Neuronal stem cell (in vitro differentiated cells): ENCODE results near the gene MRGPRE.
A peak's percentile ranks its signal among the peaks of the same experiment; 100 is the strongest.

Source experiments
- DNase-seq: peaks from one replicate; pipeline ENCODE4 v3.0.0-alpha.2; 2013; ENCODE audit warnings: low spot score
- H2AFZ ChIP-seq: one replicate; pipeline ENCODE4 v1.6.1; 2013; ENCODE audit warnings: mild to moderate bottlenecking, low read length, inconsistent platforms
- H2AK5ac ChIP-seq: 2 replicates; pipeline ENCODE4 v1.6.1; 2013; ENCODE audit warnings: low read depth, mild to moderate bottlenecking, inconsistent platforms, low read length, moderate library complexity, mixed read lengths
- H2BK120ac ChIP-seq: 2 replicates; pipeline ENCODE4 v1.6.1; 2013; ENCODE audit warnings: low read depth, mild to moderate bottlenecking, inconsistent platforms, low read length, moderate library complexity, mixed read lengths
- H2BK12ac ChIP-seq: one replicate; pipeline ENCODE4 v1.6.1; 2013; ENCODE audit warnings: low read length, inconsistent platforms
- H2BK15ac ChIP-seq: 2 replicates; pipeline ENCODE4 v1.6.1; 2013; ENCODE audit warnings: mild to moderate bottlenecking, low read length, inconsistent platforms, mixed read lengths
- H2BK5ac ChIP-seq: one replicate; pipeline ENCODE4 v1.6.1; 2013; ENCODE audit warnings: inconsistent platforms, mild to moderate bottlenecking, low read length, moderate library complexity
- H3K14ac ChIP-seq: one replicate; pipeline ENCODE4 v1.6.1; 2013; ENCODE audit warnings: low read length, inconsistent platforms
- H3K18ac ChIP-seq: 2 replicates; pipeline ENCODE4 v1.6.1; 2013; ENCODE audit warnings: low read length, inconsistent platforms
- H3K23ac ChIP-seq: 2 replicates; pipeline ENCODE4 v1.6.1; 2013; ENCODE audit warnings: low read depth, mild to moderate bottlenecking, mixed read lengths, low read length, inconsistent platforms; ENCODE audit not compliant: poor library complexity
- H3K27ac ChIP-seq: replicated peaks from 3 replicates; pipeline ENCODE4 v1.5.1; 2013; ENCODE audit warnings: low read length, inconsistent platforms
- H3K27me3 ChIP-seq, 3 experiments: 2 replicates each; pipeline ENCODE4 v1.6.1; 2013; ENCODE audit warnings: low read length in 3 of 3, mild to moderate bottlenecking in 2 of 3, inconsistent platforms in 1 of 3, low read depth in 1 of 3, mixed read lengths in 1 of 3, moderate library complexity in 1 of 3; ENCODE audit not compliant: control insufficient read depth in 3 of 3, insufficient read depth in 3 of 3
- H3K36me3 ChIP-seq, 2 donors: replicated peaks in 1 of 2; 2 replicates each; pipeline ENCODE4 v1.6.1; 2013; ENCODE audit warnings: low read length in 2 of 2; ENCODE audit not compliant: control insufficient read depth in 2 of 2, insufficient read depth in 2 of 2
- H3K4ac ChIP-seq: 2 replicates; pipeline ENCODE4 v1.6.1; 2013; ENCODE audit warnings: inconsistent platforms, mild to moderate bottlenecking, low read length, moderate library complexity
- H3K4me1 ChIP-seq, 2 donors: 1 replicate in 1 of 2; 2 replicates in 1 of 2; pipeline ENCODE4 v1.6.1; 2013; ENCODE audit warnings: low read length in 2 of 2, low read depth in 1 of 2; ENCODE audit not compliant: control insufficient read depth in 2 of 2, insufficient read depth in 1 of 2
- H3K4me2 ChIP-seq: one replicate; pipeline ENCODE4 v1.6.1; 2013; ENCODE audit warnings: mild to moderate bottlenecking, low read length, inconsistent platforms; ENCODE audit not compliant: insufficient read depth, poor library complexity, severe bottlenecking
- H3K4me3 ChIP-seq, 2 donors: 2 replicates each; pipeline ENCODE4 v1.5.1; 2013; ENCODE audit warnings: low read length in 2 of 2, mild to moderate bottlenecking in 2 of 2, inconsistent platforms in 1 of 2, moderate library complexity in 1 of 2
- H3K79me1 ChIP-seq: one replicate; pipeline ENCODE4 v1.6.1; 2013; ENCODE audit warnings: low read depth, mild to moderate bottlenecking, inconsistent platforms, low read length, moderate library complexity
- H3K9ac ChIP-seq: one replicate; pipeline ENCODE4 v1.6.1; 2013; ENCODE audit warnings: mild to moderate bottlenecking, low read depth, low read length, inconsistent platforms; ENCODE audit not compliant: poor library complexity
- H3K9me3 ChIP-seq, 2 donors: replicated peaks in 1 of 2; 2 replicates each; pipeline versions ENCODE3 to v1.6.1; 2013; ENCODE audit warnings: low read length in 2 of 2, mild to moderate bottlenecking in 2 of 2, inconsistent platforms in 1 of 2, low read depth in 1 of 2, mixed read lengths in 1 of 2, moderate library complexity in 1 of 2; ENCODE audit not compliant: control insufficient read depth in 2 of 2, insufficient read depth in 1 of 2
- H4K8ac ChIP-seq: one replicate; pipeline ENCODE4 v1.6.1; 2013; ENCODE audit warnings: low read depth, mild to moderate bottlenecking, inconsistent platforms, low read length, moderate library complexity
- H4K91ac ChIP-seq: one replicate; pipeline ENCODE4 v1.6.1; 2013; ENCODE audit warnings: low read length, low read depth, mild to moderate bottlenecking, inconsistent platforms; ENCODE audit not compliant: poor library complexity
- WGBS, 2 donors: extraction: QIAGEN DNeasy Blood & Tissue Kit; methylation state at CpG; one replicate each; pipeline ENCODE4 v1.1.7; 2013; ENCODE audit warnings: missing lambda C conversion rate in 2 of 2, mixed read lengths in 1 of 2; ENCODE audit not compliant: insufficient read length in 2 of 2, insufficient replicate concordance in 1 of 2; ENCODE audit errors: extremely low coverage in 2 of 2; 5-methylcytosine and 5-hydroxymethylcytosine counted together

The MRGPRE gene

DNA sequence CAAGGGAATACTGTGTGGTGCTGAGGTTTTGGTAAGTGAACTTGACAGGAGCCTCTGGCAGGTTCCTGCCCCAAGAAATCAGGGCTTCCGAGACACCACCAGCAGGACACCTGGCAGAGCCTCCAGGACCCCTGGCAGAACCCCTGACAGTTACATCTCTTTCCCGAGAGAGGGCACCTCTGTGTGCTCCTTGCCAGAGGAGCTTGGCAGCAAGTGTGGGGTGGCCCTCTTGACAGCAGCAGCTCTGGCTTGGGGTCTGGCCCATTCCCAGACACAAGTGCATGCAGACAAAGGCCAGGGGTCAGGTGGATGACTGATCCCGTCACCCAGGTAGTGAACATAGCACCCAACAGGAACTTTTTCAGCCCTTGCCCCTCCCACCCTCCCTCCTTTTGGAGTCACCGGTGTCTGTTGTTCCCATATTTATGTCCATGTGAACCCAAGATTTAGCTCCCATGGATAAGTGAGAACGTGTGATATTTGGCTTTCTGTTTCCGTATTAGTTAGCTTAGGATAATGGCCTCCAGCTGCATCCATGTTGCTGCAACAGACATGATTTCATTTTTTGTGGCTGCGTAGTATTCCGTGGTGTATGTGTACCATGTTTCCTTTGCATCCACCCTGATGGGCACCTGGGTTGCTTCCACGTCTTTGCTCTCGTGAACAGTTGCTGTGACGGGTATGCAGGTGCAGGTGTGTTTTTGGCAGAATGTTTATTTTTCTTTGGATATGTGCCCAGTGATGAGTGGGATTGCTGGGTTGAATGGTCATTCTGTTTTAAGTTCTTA, 45.9 kb downstream of the MRGPRE start:
- Histone ChIP-seq H3K4me2 (no peak overlapping the region), H3K36me3 (no peaks in the 10 kb centered on the region), H3K9me3 (no peaks in the 10 kb centered on the region), H4K91ac (no peak overlapping the region), H3K4me1 (peaks cover 6 to 11% of the 10 kb centered on the region in 2 donors), H3K4ac (no peak overlapping the region), H3K9ac (peak overlapping the region; percentile 56), H4K8ac (no peak overlapping the region), H3K18ac (no peak overlapping the region), H3K14ac (no peak overlapping the region), H3K79me1 (no peaks in the 10 kb centered on the region), H2BK12ac (no peak overlapping the region), H2BK5ac (no peak overlapping the region), H2AFZ (no peak overlapping the region), H3K23ac (no peak overlapping the region), H2BK120ac (no peak overlapping the region), H3K27ac (no peak overlapping the region), H3K27me3 (peaks cover 0 to 4% (median 0%) of the 10 kb centered on the region in 3 experiments), H2BK15ac (no peak overlapping the region), H2AK5ac (no peak overlapping the region), H3K4me3 (no peak overlapping the region)
- DNase-seq = no peak
- WGBS, 2 donors = no CpG with 5 or more reads among the region's 11 CpGs

DNA sequence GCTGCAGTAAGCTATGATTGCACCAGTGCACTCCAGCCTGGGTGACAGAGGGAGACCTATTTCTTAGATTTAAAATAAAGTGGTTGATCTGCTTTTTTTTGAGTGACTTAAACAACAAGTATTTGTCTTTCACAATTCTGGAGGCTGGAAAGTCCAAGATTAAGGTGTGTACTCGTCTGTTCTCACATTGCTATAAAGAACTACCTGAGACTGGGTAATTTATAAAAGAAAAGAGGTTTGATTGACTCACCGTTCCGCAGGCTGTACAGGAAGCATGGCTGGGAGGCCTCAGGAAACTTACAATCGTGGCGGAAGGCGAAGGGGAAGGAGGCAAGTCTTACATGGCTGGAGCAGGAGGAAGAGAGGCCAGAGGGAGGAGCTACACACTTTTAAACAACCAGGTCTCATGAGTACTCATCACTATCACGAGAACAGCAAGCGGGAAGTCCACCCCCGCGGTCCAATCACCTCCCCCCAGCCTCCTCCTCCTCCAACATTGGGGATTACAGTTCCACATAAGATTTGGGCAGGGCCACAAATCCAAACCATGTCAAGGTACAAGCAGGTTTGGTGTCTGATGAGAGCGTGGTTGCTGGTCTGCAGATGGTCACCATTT, 47.4 kb downstream of the MRGPRE start:
- H3K23ac ChIP-seq = no peak overlapping the region
- no peak overlapping the region for H2BK12ac ChIP-seq
- H3K4me3 ChIP-seq = no peak overlapping the region
- no peak overlapping the region for H3K14ac ChIP-seq
- no peaks in the 10 kb centered on the region for H3K9me3 ChIP-seq
- H2AK5ac ChIP-seq = no peak overlapping the region
- no peak for DNase-seq
- H2BK15ac ChIP-seq = no peak overlapping the region
- no peak overlapping the region for H3K27ac ChIP-seq
- H3K9ac ChIP-seq = no peak overlapping the region
- no peak overlapping the region for H3K18ac ChIP-seq
- H2BK5ac ChIP-seq = no peak overlapping the region
- no peak overlapping the region for H3K4ac ChIP-seq
- no peaks in the 10 kb centered on the region for H3K79me1 ChIP-seq
- H2BK120ac ChIP-seq = no peak overlapping the region
- no peak overlapping the region for H2AFZ ChIP-seq
- no peak overlapping the region for H4K8ac ChIP-seq
- H3K4me2 ChIP-seq = no peak overlapping the region
- H3K4me1 ChIP-seq = peaks cover 6 to 11% of the 10 kb centered on the region in 2 donors
- H3K27me3 ChIP-seq = peaks cover 0 to under 1% (median 0%) of the 10 kb centered on the region in 3 experiments
- no peaks in the 10 kb centered on the region for H3K36me3 ChIP-seq
- no peak overlapping the region for H4K91ac ChIP-seq
- WGBS, 2 donors = no CpG with 5 or more reads among the region's 11 CpGs

- H4K91ac ChIP-seq = no peak overlapping the region
- H2AK5ac ChIP-seq = no peak overlapping the region
- no peaks in the 10 kb centered on the region for H3K79me1 ChIP-seq
- H3K4ac ChIP-seq = no peak overlapping the region
- WGBS, 2 donors = no CpG with 5 or more reads among the region's 6 CpGs
- H3K36me3 ChIP-seq = no peaks in the 10 kb centered on the region
- no peak overlapping the region for H3K4me3 ChIP-seq
- no peak overlapping the region for H3K4me2 ChIP-seq
- no peaks in the 10 kb centered on the region for H3K9me3 ChIP-seq
- H3K18ac ChIP-seq = no peak overlapping the region
- H3K9ac ChIP-seq = no peak overlapping the region
- H2AFZ ChIP-seq = no peak overlapping the region
- no peak overlapping the region for H2BK15ac ChIP-seq
- no peak overlapping the region for H4K8ac ChIP-seq
- no peak overlapping the region for H3K27ac ChIP-seq
- no peak overlapping the region for H2BK12ac ChIP-seq
- H3K27me3 ChIP-seq = no peaks in the 10 kb centered on the region
- H2BK120ac ChIP-seq = no peak overlapping the region
- no peak overlapping the region for H3K14ac ChIP-seq
- H3K23ac ChIP-seq = no peak overlapping the region
- no peak overlapping the region for H2BK5ac ChIP-seq
- DNase-seq = no peak
- H3K4me1 ChIP-seq = peaks cover 0 to under 1% of the 10 kb centered on the region in 2 donors
Measured at GRCh38 chr11:3183523-3183922, 48.7 kb downstream of the MRGPRE start.

DNA sequence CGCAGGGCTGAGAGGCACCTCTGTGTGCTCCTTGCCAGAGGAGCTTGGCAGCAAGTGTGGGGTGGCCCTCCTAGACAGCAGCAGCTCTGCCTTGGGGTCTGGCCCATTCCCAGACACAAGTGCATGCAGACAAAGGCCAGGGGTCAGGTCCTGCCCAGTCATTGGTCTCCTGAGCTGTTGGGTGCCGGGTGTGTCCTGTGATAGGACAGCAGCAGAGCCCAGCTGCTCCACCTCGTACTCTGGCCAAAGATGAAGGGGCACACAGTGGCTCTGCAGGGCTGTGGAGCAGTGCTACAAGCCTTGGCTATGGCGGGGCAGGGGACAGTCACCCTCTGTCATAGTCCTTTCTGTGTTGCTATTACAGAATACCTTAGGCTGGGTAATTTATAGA, 49.8 kb downstream of the MRGPRE start:
- H2BK15ac ChIP-seq = peak overlapping the region; percentile 31
- no peak for DNase-seq
- H3K4me1 ChIP-seq = no peaks in the 10 kb centered on the region
- no peak overlapping the region for H3K23ac ChIP-seq
- no CpG with 5 or more reads among the region's 4 CpGs for WGBS, 2 donors
- no peak overlapping the region for H3K4ac ChIP-seq
- H4K8ac ChIP-seq = no peak overlapping the region
- no peaks in the 10 kb centered on the region for H3K79me1 ChIP-seq
- H2AK5ac ChIP-seq = peak overlapping the region; percentile 3
- H3K9me3 ChIP-seq = no peaks in the 10 kb centered on the region
- no peak overlapping the region for H2BK5ac ChIP-seq
- no peak overlapping the region for H3K27ac ChIP-seq
- H3K4me3 ChIP-seq = no peak overlapping the region
- H3K36me3 ChIP-seq = no peaks in the 10 kb centered on the region
- no peak overlapping the region for H3K14ac ChIP-seq
- no peak overlapping the region for H3K9ac ChIP-seq
- H2BK12ac ChIP-seq = no peak overlapping the region
- no peak overlapping the region for H2AFZ ChIP-seq
- H3K18ac ChIP-seq = no peak overlapping the region
- H2BK120ac ChIP-seq = no peak overlapping the region
- no peak overlapping the region for H3K4me2 ChIP-seq
- no peak overlapping the region for H4K91ac ChIP-seq
- no peaks in the 10 kb centered on the region for H3K27me3 ChIP-seq
